Left renal cortex interstitium (tissue), 4 donors: ENCODE measurements around the gene WBP1. TPM values are rescaled to one million over a fixed set of nuclear protein-coding genes. Genes with fewer than 3 reads are reported as not detected.
"Not testable (repeated sequence)": the region's sequence is repeated elsewhere in the genome, so short reads cannot be mapped to it uniquely, and the experiment has no call there.

ENCODE experiments used
- DNase-seq, 4 donors: peaks; one replicate each; pipeline ENCODE4 v3.0.0-alpha.2; 2013; ENCODE audit warnings: low read depth in 4 of 4, low spot score in 2 of 4, missing footprints in 1 of 4
- polyA plus RNA-seq, 4 donors: library from polyadenylated mRNA; unstranded; fragments of 120-200 nt; gene quantifications; one replicate each; pipeline ENCODE4 v1.2.1, GENCODE V29; 2013; ENCODE audit not compliant: insufficient read length in 4 of 4

WBP1 gene
- 100 to 1,000 TPM in 3 of 4 donors, 10 to 100 TPM in 1; 99.5 to 129 (median 123) TPM for polyA plus RNA-seq

GRCh38 chr2:74458132-74458937 lies at the start of gene WBP1:
WBP1 (plus strand) TSS chr2:74458438; CDS start chr2:74458603, 165 bp downstream.
- DNase-seq, result peak; percentile 99 to 100 (median 100)

DNA sequence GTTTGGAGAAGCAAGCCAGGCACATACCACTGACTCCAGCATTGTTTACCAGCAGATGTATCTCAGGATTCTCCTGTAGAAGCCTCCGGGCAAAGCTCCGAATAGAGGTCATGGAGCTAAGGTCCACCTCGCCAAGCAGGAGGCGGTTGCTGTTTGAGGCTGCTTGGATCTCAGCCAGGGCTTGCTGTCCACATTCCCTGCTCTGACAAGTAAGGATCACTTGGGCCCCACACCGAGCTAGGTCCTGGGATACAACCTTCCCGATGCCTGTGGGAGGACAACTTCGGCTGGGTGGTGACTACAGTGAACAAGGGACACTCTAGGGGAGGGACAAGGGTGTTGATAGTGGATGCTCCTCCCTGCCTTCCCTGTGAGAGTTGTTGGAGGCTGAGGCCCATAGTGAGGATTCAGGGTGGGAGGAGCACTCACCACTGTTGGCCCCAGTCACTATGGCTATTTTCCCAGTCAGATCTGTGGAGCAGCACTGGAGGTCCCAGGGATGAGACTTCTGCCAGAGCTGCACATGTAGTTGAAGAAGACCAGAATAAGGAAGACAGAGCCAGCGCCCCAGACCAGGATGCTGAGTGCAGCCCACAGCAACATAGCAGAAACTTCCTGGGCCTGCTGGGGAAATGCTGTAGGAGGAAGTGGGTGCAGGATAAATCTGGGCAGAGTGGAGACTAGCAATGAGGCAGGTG lies 45.1 kb upstream of the WBP1 start:
- DNase-seq, result no peak

DNA sequence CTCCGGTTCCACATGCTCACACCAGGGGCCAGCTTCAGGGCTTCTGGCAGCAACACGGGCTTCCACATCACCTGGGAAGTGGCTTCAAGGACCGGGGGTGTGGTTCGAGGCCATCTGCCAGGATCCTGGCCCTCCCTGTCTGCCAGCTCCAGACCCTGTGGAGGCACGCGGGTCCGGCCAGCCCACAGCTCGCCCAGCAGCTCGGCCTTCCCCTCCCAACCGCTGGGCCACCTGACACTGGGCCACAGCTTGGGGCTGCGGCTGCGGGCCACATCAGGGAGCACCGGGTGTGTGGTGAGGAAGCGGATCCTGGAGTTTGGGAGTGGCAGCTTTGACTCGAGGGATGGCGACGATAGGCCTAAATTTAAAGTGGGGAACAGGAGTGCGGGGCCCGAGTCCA lies 43.8 kb upstream of the WBP1 start:
- DNase-seq, result no peak

DNA sequence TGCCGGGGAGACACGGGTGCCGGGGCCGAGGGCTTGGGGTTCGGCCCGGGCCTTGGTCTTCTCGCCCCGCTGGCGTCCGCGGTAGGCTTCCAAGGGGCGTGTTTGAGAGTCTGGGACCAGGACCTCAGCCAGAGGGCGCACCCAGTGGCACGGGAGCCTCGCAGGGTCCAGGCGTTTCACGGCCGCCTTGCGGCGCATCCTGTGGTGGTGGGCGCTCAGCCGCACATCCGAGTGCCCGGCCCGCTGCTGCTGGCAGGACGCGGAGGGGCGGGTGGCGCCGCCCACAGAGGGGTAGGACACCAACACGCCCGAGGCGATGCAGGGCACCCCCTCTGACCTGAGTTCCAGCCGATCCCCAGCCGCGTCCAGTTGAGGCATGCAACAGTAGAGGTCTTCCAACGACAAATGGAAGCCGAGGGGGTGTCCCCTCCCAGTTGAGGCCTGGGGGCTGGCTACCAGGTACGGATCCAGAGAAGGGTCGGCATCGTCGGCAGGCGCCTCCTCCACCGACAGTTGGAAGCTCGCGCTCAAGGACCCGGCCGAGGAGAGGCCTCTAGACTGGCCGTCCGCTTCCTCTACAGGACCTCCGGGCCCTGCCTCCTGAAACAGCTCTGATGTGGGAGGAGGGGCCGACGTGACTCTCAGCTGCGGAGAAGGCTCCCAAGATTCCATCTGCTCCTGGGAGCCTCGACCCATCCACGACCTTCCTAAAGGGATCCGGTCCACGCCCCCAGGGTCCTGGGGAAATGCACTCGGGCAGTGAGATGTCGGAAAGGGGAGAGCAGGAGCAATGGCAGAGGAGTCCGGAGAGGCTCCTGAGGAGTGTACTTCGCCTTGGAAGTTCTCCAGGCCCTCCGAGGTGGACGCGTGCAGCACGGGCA lies 43.1 kb upstream of the WBP1 start:
- DNase-seq, result no peak

- no peak for DNase-seq
Measured at GRCh38 chr2:74415762-74416395, 42.4 kb upstream of the WBP1 start.

DNA sequence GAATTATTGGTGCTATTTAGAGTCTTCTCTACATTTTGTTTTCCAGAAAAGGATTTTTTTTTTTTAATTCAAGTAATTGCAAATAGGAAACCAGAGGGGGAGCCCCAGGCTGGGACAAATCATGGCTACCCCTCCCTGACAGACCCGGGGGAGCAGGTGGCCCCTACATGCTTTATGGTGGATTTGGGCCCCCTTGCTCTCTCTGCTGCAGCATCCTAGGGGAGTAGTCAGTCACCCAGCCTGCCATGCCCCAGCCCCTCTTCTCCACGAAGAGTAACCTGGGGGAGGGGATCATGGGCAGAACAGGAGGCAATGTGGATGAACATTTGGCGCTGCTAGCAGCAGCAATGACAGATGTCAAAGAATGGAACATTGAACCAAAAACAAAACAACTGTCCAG lies 41.5 kb upstream of the WBP1 start:
- DNase-seq, result no peak

DNA sequence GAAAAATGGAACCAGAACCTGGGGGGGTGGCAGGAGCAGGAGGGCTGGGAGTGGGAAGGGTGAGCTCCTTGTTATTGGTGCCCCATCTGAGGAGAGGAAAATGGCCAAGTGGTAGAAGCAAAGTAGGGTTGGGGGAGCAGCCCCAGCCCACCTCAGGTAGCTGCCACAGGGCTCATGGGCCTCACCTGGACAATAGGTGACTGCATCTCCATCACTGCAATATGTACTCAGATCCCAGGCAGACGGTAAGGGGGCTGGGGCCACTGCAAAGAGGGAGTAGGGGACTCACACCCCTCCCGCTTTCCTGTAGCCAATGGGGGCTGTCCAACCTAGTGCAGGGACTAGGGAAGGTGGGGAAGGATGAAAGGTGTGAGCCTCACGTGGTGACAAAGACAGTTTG lies 41.0 kb upstream of the WBP1 start:
- no peak for DNase-seq

GRCh38 chr2:74417763-74418162 lies 40.5 kb upstream of the WBP1 start:
- no peak for DNase-seq

DNA sequence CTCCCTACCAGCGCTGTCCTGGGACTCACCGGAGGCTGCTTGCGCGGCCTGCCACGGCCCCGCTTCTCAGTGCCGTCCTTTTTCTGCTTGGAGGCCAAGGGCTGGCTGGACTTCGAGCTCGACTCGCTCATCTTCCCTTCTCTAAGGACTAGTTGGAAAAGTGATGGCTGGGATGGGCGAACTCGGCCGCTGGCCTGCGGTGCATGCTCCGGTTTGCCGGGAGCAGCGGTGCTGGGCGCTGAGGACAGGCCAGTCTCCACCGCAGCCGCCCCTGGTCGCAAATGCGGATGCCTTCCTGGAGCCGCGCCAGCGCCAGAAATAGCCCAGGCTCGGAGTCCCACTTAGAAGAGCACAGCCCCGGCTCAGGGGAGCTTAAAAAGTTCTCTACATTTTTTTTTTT lies 39.9 kb upstream of the WBP1 start:
- DNase-seq, result no peak

DNA sequence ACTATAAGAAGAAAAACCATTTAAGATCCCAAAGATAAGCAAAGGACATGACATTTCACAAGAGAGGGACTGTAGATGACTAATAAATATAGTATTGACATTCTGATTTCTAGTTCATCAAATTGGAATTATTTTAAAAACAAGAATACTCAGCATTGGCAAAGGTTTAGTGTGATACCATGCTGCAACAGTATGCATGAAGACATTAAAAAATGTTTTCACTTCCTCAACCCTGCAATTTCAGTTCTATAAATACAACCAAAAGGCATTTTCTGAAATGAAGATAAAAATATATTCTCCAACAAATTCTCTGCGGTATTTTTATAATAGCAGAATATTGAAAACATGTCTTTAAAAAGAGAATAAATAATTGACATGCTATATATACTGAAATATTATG lies 38.9 kb upstream of the WBP1 start:
- DNase-seq, result no peak

DNA sequence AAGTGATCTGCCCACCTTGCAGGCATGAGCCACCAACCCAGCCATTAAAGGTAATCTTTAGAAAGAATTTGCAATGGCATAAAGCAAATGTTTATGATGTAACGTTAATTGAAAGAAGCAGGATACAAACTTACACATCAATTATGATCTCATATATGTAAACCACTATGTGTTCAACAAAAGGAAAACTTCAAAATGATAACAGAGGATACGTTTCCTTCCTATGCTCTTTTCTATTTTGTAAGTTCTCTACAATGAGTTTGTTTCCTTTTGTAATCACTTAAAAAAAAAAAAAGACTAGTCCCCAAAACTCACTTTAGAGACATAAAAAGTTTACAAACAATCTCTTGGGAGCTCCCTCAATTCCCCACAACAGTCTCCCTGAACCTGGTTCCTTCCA lies 38.2 kb upstream of the WBP1 start:
- DNase-seq, result no peak

DNA sequence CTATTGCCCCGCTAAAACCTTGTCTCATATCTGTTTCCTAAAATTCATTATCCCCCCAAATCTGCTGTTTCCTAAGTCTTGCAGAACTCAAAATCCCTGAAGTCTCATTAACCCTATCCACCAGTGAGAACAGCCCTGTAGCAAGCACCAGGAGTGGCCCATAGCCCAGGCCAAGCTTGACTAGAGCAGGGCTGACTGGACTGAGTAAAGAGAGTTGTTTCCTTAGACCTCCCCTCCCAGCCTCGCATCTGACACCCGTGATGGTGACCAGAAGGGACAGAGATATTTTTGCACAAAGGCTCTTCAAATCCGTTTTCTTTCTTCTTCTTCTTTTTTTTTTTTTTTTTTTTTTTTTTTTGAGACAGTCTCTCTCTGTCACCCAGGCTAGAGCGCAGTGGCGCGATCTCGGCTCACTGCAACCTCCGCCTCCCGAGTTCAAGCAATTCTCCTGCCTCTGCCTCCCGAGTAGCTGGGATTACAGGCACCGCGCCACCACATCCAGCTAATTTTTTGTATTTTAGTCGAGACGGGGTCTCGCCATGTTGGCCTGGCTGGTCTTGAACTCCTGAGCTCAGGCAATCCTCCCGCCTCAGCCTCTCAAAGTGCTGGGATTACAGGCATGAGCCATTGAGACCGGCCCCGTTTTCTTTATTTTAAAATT lies 37.7 kb upstream of the WBP1 start:
- not testable (repeated sequence) for DNase-seq

- peak in 3 of 4 donors; percentile 63 to 76 (median 65) for DNase-seq
Measured at GRCh38 chr2:74421221-74421870, 36.9 kb upstream of the WBP1 start, which contains the start of the genes C2orf81 and WDR54. C2orf81 (minus strand) TSS chr2:74421619; CDS start chr2:74421560, 59 bp downstream. WDR54 (plus strand) TSS chr2:74421730; CDS start chr2:74422154, 424 bp downstream.

DNA sequence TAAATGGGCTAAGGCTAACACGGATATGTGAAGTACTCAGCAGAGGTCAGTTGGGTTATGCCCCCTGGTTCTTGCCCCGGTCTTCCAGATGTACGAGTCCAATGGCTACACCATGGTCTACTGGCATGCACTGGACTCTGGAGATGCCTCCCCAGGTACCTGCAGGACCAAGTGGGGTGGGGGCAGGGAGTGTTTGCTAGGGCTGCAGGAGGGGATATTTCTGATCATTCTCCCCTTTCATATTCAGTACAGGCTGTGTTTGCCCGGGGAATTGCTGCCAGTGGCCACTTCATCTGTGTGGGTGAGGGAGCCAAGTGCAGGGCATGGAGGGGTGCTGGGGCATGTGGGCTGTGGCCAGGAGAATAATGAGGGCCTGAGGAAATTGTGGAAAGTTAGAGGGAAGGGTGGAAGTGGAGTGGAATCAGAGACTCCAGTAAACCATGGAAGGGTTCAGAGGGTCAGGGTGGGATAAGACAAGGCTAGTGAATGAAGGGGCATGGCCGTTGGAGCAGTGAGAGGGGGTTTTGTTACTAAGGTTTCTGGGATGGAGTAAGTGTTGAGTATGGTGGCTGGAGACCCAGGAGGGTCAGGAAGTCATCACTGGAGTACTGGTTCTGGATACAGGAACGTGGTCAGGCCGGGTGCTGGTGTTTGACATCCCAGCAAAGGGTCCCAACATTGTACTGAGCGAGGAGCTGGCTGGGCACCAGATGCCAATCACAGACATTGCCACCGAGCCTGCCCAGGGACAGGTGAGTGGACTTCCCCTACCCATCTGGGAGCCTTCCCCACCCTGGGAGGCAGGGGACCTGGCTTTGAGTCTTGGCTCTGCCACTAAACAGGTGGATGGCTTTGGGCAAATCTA lies 34.8 kb upstream of the WBP1 start:
- no peak for DNase-seq

DNA sequence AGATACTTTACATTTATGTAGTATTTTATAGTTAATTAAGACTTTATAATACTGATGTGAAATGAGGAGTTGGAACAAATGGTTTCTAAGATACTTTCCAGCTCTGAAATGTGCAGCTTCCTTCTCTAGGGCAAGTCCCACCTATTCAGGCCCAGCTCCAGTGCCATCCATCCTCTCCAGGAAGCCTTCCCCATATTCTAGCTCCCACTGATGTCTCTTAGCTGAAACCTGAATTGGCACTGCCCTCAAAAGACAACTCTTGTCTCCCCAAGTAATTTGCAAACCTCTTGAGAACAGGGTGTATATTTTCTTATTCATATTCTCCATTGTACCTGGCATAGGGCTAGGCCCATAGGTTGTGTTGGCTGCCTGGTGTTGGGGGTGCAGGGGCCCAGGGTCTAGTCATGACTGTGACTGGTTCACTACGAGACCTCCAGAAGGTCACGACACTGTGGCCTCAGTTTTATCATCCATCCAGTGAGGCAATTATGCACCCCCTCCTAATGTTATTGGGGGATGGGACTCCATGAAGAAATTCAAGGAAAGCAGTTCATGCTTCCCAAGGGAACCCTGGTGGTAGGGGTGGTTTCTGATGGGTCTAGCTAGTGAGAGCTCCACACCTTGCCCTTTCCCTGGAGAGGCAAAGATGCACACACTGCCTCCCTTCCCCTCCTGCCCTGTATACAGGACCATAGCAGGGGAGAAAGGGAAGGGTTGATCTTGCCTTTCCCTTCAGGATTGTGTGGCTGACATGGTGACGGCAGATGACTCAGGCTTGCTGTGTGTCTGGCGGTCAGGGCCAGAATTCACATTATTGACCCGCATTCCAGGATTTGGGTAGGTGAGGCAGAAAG lies 33.9 kb upstream of the WBP1 start:
- no peak for DNase-seq

DNA sequence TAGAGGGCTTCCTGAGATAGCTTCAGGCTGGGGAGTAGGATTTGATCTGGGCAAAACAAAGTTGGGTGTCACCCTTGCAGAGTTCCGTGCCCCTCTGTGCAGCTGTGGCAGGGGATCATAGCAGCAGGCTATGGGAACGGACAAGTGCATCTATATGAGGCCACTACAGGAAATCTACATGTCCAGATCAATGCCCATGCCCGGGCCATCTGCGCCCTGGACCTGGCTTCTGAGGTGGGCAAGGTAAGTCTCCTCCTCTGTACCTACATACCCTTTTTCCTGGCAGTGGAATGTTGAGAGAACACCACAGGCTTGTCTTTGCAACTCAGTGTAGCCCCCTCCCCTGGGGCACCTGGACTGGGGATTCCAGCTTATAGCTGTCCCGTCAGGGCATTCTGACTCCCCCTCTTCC lies 33.2 kb upstream of the WBP1 start:
- no peak for DNase-seq

DNA sequence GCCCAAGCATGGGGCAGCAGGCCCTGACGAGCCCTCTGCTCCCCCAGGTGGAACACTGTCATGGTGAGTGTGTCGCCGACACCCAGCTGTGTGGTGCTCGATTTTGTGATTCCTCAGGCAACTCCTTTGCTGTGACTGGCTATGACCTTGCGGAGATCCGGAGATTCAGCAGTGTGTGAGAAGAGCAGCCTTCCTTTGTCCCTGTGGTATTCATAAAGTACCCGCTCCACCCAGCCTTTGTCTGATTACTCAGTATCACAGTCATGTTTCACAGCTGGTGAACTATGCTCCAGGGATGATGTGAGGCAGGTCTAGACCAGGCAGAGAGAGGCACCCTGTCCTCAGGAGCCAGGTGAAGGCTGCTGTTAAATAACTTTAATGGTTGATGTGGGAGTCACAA lies 32.7 kb upstream of the WBP1 start:
- no peak for DNase-seq
